ENCODE data around the gene SNX33.

GRCh38 chr15:75659141-75659771 is 11.5 kb downstream of the SNX33 start:
- TF ChIP-seq CTCF (IDR thresholded peaks at IDR 0.05) (no peak), IRF2 (CRISPR knock-in tag; IDR thresholded peaks at IDR 0.05; ENCODE audit: borderline replicate concordance, low read depth) (no peak), SMAD3 (CRISPR knock-in tag; IDR thresholded peaks at IDR 0.05; ENCODE audit: borderline replicate concordance) (no peak), NR1H2 (CRISPR knock-in tag; IDR thresholded peaks at IDR 0.05) (no peak), ATF2 (CRISPR knock-in tag; IDR thresholded peaks at IDR 0.05; ENCODE audit: borderline replicate concordance, low read depth) (no peak), TEAD1 (CRISPR knock-in tag; IDR thresholded peaks at IDR 0.05) (no peak)

All from WTC11 (cell line).